ENCODE results near the gene MXRA7.

GRCh38 chr17:76740329-76741118, 29.8 kb upstream of the MXRA7 start:
- TF ChIP-seq, protein P1, sequence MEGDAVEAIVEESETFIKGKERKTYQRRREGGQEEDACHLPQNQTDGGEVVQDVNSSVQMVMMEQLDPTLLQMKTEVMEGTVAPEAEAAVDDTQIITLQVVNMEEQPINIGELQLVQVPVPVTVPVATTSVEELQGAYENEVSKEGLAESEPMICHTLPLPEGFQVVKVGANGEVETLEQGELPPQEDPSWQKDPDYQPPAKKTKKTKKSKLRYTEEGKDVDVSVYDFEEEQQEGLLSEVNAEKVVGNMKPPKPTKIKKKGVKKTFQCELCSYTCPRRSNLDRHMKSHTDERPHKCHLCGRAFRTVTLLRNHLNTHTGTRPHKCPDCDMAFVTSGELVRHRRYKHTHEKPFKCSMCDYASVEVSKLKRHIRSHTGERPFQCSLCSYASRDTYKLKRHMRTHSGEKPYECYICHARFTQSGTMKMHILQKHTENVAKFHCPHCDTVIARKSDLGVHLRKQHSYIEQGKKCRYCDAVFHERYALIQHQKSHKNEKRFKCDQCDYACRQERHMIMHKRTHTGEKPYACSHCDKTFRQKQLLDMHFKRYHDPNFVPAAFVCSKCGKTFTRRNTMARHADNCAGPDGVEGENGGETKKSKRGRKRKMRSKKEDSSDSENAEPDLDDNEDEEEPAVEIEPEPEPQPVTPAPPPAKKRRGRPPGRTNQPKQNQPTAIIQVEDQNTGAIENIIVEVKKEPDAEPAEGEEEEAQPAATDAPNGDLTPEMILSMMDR (conservative IDR thresholded peaks at IDR 0.05; ENCODE audit: low read length): no peak
- no peak for TF ChIP-seq EZH2phosphoT487 (IDR thresholded peaks at IDR 0.05; ENCODE audit: borderline replicate concordance)
